Osteocyte (in vitro differentiated cells): ENCODE results near the gene SLC18A3. TPM values are rescaled to one million over a fixed set of nuclear protein-coding genes. Genes with fewer than 3 reads are reported as not detected.

Experiments used
- total RNA-seq: library from RNA; stranded (reverse); gene quantifications from 2 replicates; pipeline ENCODE4 v1.2.1, GENCODE V29; 2021

The SLC18A3 gene
- total RNA-seq, 1 donor from 2014 or later = 0.32 TPM

Other genes starting within 250 kb of the SLC18A3 start
- gene DRGX, start 214.2 kb upstream of the SLC18A3 start, total RNA-seq = not detected in 2 replicates
- 184 and 187 TPM in 2 replicates for gene ERCC6, start 71.2 kb upstream of the SLC18A3 start, total RNA-seq
- gene CHAT, start 3.7 kb downstream of the SLC18A3 start, total RNA-seq = not detected in 2 replicates
- gene C10orf53, start 69.3 kb downstream of the SLC18A3 start, total RNA-seq = not detected in 2 replicates
- 0.86 and 1.7 TPM in 2 replicates for gene OGDHL, start 152.0 kb downstream of the SLC18A3 start, total RNA-seq